ENCODE measurements around the gene MATN4. TPM values are rescaled to one million over a fixed set of nuclear protein-coding genes. Genes with fewer than 3 reads are reported as not detected.

MATN4 gene
- total RNA-seq, 2 donors from 2014 or later, result 0.20 to 0.46 TPM

DNA sequence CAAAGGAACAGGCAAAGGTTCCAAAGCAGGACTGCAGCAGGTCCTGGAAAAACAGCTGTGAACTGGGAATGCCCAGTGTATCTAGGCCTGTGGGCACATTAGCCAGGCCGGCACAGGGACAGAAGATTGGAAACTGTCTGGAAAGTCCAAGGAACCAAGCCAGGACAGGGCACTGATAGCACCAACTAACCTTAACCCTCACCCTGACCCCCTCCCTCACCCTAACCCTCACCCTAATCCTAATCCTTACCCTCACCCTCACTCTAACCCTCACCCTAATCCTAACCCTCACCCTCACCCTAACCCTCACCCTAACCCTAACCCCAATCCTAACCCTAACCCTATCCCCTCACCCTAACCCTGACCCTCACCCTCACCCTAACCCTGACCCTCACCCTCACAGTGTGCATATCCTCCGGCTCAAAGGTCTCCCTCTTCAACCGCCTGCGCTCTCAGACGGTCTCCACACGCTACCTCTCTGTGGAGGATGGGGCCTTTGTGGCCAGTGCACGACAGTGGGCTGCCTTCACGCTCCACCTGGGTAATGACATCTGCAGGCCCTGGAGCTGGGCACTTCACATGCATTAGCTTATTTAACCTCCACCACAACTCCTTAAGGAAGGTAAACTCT is 5.1 kb upstream of the MATN4 start:
- Mint-ChIP-seq H3K9me3 (no peaks in the 10 kb centered on the region), H3K27ac (no peak overlapping the region), H3K27me3 (ENCODE audit: insufficient read depth) (peaks cover 36% of the 10 kb centered on the region), H3K4me3 (no peak overlapping the region), H3K4me1 (no peaks in the 10 kb centered on the region), H3K36me3 (ENCODE audit: low read depth) (no peaks in the 10 kb centered on the region)
- 96 to 97% methylated on average over 5 to 8 of the region's 8 CpGs for WGBS, 2 experiments (ENCODE audit: insufficient coverage in 1 of 2, insufficient read length in 1 of 2)
- no peak for DNase-seq
- H3K4me3 ChIP-seq (ENCODE audit: low read length), result no peak overlapping the region
- H3K27ac ChIP-seq (ENCODE audit: low read depth, low read length), result no peak overlapping the region
- H3K27me3 ChIP-seq (ENCODE audit: control insufficient read depth, insufficient read depth, low read length, poor library complexity, severe bottlenecking), result no peaks in the 10 kb centered on the region
- TF ChIP-seq, protein P1, sequence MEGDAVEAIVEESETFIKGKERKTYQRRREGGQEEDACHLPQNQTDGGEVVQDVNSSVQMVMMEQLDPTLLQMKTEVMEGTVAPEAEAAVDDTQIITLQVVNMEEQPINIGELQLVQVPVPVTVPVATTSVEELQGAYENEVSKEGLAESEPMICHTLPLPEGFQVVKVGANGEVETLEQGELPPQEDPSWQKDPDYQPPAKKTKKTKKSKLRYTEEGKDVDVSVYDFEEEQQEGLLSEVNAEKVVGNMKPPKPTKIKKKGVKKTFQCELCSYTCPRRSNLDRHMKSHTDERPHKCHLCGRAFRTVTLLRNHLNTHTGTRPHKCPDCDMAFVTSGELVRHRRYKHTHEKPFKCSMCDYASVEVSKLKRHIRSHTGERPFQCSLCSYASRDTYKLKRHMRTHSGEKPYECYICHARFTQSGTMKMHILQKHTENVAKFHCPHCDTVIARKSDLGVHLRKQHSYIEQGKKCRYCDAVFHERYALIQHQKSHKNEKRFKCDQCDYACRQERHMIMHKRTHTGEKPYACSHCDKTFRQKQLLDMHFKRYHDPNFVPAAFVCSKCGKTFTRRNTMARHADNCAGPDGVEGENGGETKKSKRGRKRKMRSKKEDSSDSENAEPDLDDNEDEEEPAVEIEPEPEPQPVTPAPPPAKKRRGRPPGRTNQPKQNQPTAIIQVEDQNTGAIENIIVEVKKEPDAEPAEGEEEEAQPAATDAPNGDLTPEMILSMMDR (conservative IDR thresholded peaks at IDR 0.05), result no peak
- H3K9ac ChIP-seq (ENCODE audit: extremely low read depth, low read length, poor library complexity, severe bottlenecking), result no peak overlapping the region
- no peaks in the 10 kb centered on the region for H3K36me3 ChIP-seq (ENCODE audit: control insufficient read depth, insufficient read depth, low read length)
- H3K9me3 ChIP-seq (ENCODE audit: control insufficient read depth, low read length), result no peaks in the 10 kb centered on the region
- H3K4me1 ChIP-seq (ENCODE audit: control insufficient read depth, insufficient read depth, low read length), result no peaks in the 10 kb centered on the region

DNA sequence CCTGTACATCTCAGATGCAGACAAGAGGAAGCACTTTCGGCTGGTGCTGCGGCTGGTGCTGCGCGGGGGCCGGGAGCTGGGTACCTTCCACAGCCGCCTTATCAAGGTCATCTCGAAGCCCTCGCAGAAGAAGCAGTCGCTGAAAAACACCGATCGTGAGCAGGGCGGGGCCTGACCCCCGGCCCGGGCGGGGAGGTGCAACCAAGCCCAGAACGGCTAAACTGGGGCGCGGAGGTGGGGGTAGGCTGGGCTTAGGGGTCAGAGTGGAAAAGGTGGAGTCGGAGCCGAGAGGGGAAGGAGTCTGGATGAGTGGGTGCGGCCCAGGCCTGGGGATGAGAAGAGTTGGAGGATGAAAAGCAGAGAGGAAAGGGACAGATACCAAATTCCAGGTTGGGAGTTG is 4.1 kb upstream of the MATN4 start:
- no peaks in the 10 kb centered on the region for H3K4me1 ChIP-seq (ENCODE audit: control insufficient read depth, insufficient read depth, low read length)
- H3K27me3 Mint-ChIP-seq (ENCODE audit: insufficient read depth), result peaks cover 38% of the 10 kb centered on the region

DNA sequence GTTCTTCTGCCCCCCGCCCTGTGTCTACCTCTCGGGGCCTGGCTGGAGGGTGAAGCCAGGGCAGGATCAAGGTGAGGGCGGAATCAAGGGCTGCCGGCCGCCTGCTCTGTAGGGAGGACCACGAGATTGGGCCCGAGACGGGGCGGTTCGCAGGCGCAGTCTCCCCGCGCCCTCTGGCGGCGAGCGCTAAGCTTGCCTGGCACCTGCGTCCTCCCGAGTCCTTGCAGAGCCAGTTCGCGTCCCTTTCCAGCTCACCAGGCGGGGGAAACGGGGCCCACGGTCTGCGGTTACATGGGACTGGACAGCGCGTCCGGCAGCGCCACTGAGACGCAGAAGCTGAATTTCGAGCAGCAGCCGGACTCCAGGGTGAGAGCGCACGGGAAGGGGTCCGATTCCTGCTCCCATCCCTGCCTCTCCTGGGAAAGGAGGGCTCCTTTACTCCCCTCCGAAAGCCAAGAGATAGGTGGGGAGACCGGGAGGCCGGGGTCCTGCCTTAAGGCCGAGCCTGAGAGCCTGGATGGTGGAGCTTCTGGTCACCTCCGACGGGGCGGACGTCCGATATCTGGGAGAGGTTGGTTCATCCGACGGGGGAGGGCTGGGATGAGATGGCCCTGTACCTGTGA is 3.6 kb upstream of the MATN4 start:
- 55 to 56% methylated on average over 41 to 45 of the region's 45 CpGs for WGBS, 2 experiments (ENCODE audit: insufficient coverage in 1 of 2, insufficient read length in 1 of 2)
- Histone ChIP-seq H3K36me3 (ENCODE audit: control insufficient read depth, insufficient read depth, low read length) (no peaks in the 10 kb centered on the region), H3K4me1 (ENCODE audit: control insufficient read depth, insufficient read depth, low read length) (no peaks in the 10 kb centered on the region), H3K4me3 (ENCODE audit: low read length) (no peak overlapping the region), H3K9ac (ENCODE audit: extremely low read depth, low read length, poor library complexity, severe bottlenecking) (no peak overlapping the region), H3K27ac (ENCODE audit: low read depth, low read length) (no peak overlapping the region), H3K27me3 (ENCODE audit: control insufficient read depth, insufficient read depth, low read length, poor library complexity, severe bottlenecking) (no peaks in the 10 kb centered on the region), H3K9me3 (ENCODE audit: control insufficient read depth, low read length) (no peaks in the 10 kb centered on the region)
- TF ChIP-seq, protein P1 (conservative IDR thresholded peaks at IDR 0.05), result peak; percentile 96
- Mint-ChIP-seq H3K27ac (no peak overlapping the region), H3K27me3 (ENCODE audit: insufficient read depth) (peaks cover 37% of the 10 kb centered on the region), H3K4me3 (no peak overlapping the region), H3K36me3 (ENCODE audit: low read depth) (no peaks in the 10 kb centered on the region), H3K9me3 (no peaks in the 10 kb centered on the region), H3K4me1 (no peaks in the 10 kb centered on the region)
- peak; percentile 94 for DNase-seq

More for the DNA sequence above, 4.1 kb upstream of the MATN4 start:
- H3K4me3 ChIP-seq (ENCODE audit: low read length), result no peak overlapping the region
- no peak overlapping the region for H3K9ac ChIP-seq (ENCODE audit: extremely low read depth, low read length, poor library complexity, severe bottlenecking)
- no peak overlapping the region for H3K27ac ChIP-seq (ENCODE audit: low read depth, low read length)
- 93 to 96% methylated on average over 16 to 21 of the region's 21 CpGs for WGBS, 2 experiments (ENCODE audit: insufficient coverage in 1 of 2, insufficient read length in 1 of 2)
- Mint-ChIP-seq H3K9me3 (no peaks in the 10 kb centered on the region), H3K27ac (no peak overlapping the region), H3K36me3 (ENCODE audit: low read depth) (no peaks in the 10 kb centered on the region), H3K4me3 (no peak overlapping the region), H3K4me1 (no peaks in the 10 kb centered on the region)
- H3K36me3 ChIP-seq (ENCODE audit: control insufficient read depth, insufficient read depth, low read length), result no peaks in the 10 kb centered on the region
- H3K27me3 ChIP-seq (ENCODE audit: control insufficient read depth, insufficient read depth, low read length, poor library complexity, severe bottlenecking), result no peaks in the 10 kb centered on the region
- TF ChIP-seq, protein P1 (conservative IDR thresholded peaks at IDR 0.05), result no peak
- DNase-seq, result no peak
- no peaks in the 10 kb centered on the region for H3K9me3 ChIP-seq (ENCODE audit: control insufficient read depth, low read length)

All from endodermal cell (in vitro differentiated cells).